ENCODE data around the gene NXPH1.

The NXPH1 gene

GRCh38 chr7:8500286-8500685 is 66.9 kb downstream of the NXPH1 start:
- CTCF ChIA-PET, result no interaction called here
- WGBS (ENCODE audit: insufficient coverage), result 100% methylated on average over 2 of the region's 2 CpGs
- Histone ChIP-seq H3K27me3 (replicated peaks in 2 of 5; ENCODE audit: control insufficient read depth in 4 of 5, insufficient read depth in 5 of 5, low read length in 4 of 5) (no peaks in the 10 kb centered on the region), H3K4me3 (ENCODE audit: control insufficient read depth in 1 of 7, extremely low read depth in 1 of 7, insufficient read depth in 4 of 7, low read depth in 2 of 7, low read length in 6 of 7) (no peak overlapping the region), H3K27ac (ENCODE audit: insufficient read depth in 1 of 2, low read depth in 1 of 2, low read length in 2 of 2, poor library complexity in 1 of 2, severe bottlenecking in 2 of 2) (no peak overlapping the region), H3K4me1 (ENCODE audit: control extremely low read depth in 1 of 4, control insufficient read depth in 4 of 4, insufficient read depth in 4 of 4, low read length in 3 of 4) (no peaks in the 10 kb centered on the region), H3K36me3 (ENCODE audit: control insufficient read depth in 4 of 4, insufficient read depth in 4 of 4, low read length in 3 of 4) (no peaks in the 10 kb centered on the region), H3K9me3 (ENCODE audit: control extremely low read depth in 1 of 5, control insufficient read depth in 4 of 5, insufficient read depth in 2 of 5, low read depth in 1 of 5, low read length in 4 of 5) (no peaks in the 10 kb centered on the region)
- POLR2A ChIA-PET, result no interaction called here
- DNase-seq, result no peak

GRCh38 chr7:8507566-8507965 is 74.2 kb downstream of the NXPH1 start:
- no peaks in the 10 kb centered on the region for H3K27me3 ChIP-seq (replicated peaks in 2 of 5; ENCODE audit: control insufficient read depth in 4 of 5, insufficient read depth in 5 of 5, low read length in 4 of 5)
- DNase-seq, result no peak
- no CpG with 5 or more reads among the region's 2 CpGs for WGBS (ENCODE audit: insufficient coverage)
- no peak overlapping the region for H3K4me3 ChIP-seq (ENCODE audit: control insufficient read depth in 1 of 7, extremely low read depth in 1 of 7, insufficient read depth in 4 of 7, low read depth in 2 of 7, low read length in 6 of 7)
- no peak overlapping the region for H3K27ac ChIP-seq (ENCODE audit: insufficient read depth in 1 of 2, low read depth in 1 of 2, low read length in 2 of 2, poor library complexity in 1 of 2, severe bottlenecking in 2 of 2)
- H3K9me3 ChIP-seq (ENCODE audit: control extremely low read depth in 1 of 5, control insufficient read depth in 4 of 5, insufficient read depth in 2 of 5, low read depth in 1 of 5, low read length in 4 of 5), result no peaks in the 10 kb centered on the region
- POLR2A ChIA-PET, result no interaction called here
- CTCF ChIA-PET, result interaction anchor here (0.8 kb wide), 1 partner anchor 31 kb away, joined by 3 read pairs; no protein-coding TSS in a partner anchor
- H3K36me3 ChIP-seq (ENCODE audit: control insufficient read depth in 4 of 4, insufficient read depth in 4 of 4, low read length in 3 of 4), result no peaks in the 10 kb centered on the region
- H3K4me1 ChIP-seq (ENCODE audit: control extremely low read depth in 1 of 4, control insufficient read depth in 4 of 4, insufficient read depth in 4 of 4, low read length in 3 of 4), result no peaks in the 10 kb centered on the region

DNA sequence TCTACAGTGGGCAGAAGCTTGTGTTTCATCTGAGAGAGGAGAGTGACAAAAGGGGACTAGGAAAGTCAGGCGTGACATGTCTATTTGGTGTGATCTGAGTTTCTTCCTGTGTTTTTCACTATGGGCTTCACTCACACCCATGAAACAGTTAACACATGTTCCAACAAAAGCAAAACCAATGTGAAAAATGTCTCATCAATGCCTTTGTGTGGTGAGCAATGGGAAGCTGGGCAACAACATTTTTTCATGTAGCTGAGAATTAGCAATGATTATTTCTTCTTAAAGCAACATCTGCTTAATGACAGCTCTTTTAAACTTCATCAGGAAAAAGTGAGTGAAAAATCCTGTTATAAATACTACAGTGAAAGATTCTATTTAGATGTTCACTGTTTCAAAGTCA is 76.2 kb downstream of the NXPH1 start:
- Histone ChIP-seq H3K36me3 (ENCODE audit: control insufficient read depth in 4 of 4, insufficient read depth in 4 of 4, low read length in 3 of 4) (no peaks in the 10 kb centered on the region), H3K4me3 (ENCODE audit: control insufficient read depth in 1 of 7, extremely low read depth in 1 of 7, insufficient read depth in 4 of 7, low read depth in 2 of 7, low read length in 6 of 7) (no peak overlapping the region), H3K27ac (ENCODE audit: insufficient read depth in 1 of 2, low read depth in 1 of 2, low read length in 2 of 2, poor library complexity in 1 of 2, severe bottlenecking in 2 of 2) (no peak overlapping the region), H3K9me3 (ENCODE audit: control extremely low read depth in 1 of 5, control insufficient read depth in 4 of 5, insufficient read depth in 2 of 5, low read depth in 1 of 5, low read length in 4 of 5) (no peaks in the 10 kb centered on the region), H3K4me1 (ENCODE audit: control extremely low read depth in 1 of 4, control insufficient read depth in 4 of 4, insufficient read depth in 4 of 4, low read length in 3 of 4) (no peaks in the 10 kb centered on the region), H3K27me3 (replicated peaks in 2 of 5; ENCODE audit: control insufficient read depth in 4 of 5, insufficient read depth in 5 of 5, low read length in 4 of 5) (no peaks in the 10 kb centered on the region)
- no CpG with 5 or more reads among the region's 1 CpG for WGBS (ENCODE audit: insufficient coverage)
- DNase-seq, result no peak
- ChIA-PET POLR2A (no interaction called here), CTCF (no interaction called here)

- Histone ChIP-seq H3K4me3 (ENCODE audit: control insufficient read depth in 1 of 7, extremely low read depth in 1 of 7, insufficient read depth in 4 of 7, low read depth in 2 of 7, low read length in 6 of 7) (no peak overlapping the region), H3K27me3 (replicated peaks in 2 of 5; ENCODE audit: control insufficient read depth in 4 of 5, insufficient read depth in 5 of 5, low read length in 4 of 5) (no peaks in the 10 kb centered on the region), H3K4me1 (ENCODE audit: control extremely low read depth in 1 of 4, control insufficient read depth in 4 of 4, insufficient read depth in 4 of 4, low read length in 3 of 4) (no peaks in the 10 kb centered on the region), H3K36me3 (ENCODE audit: control insufficient read depth in 4 of 4, insufficient read depth in 4 of 4, low read length in 3 of 4) (no peaks in the 10 kb centered on the region), H3K27ac (ENCODE audit: insufficient read depth in 1 of 2, low read depth in 1 of 2, low read length in 2 of 2, poor library complexity in 1 of 2, severe bottlenecking in 2 of 2) (no peak overlapping the region), H3K9me3 (ENCODE audit: control extremely low read depth in 1 of 5, control insufficient read depth in 4 of 5, insufficient read depth in 2 of 5, low read depth in 1 of 5, low read length in 4 of 5) (no peaks in the 10 kb centered on the region)
- WGBS (ENCODE audit: insufficient coverage), result 87% methylated on average over 2 of the region's 3 CpGs
- ChIA-PET CTCF (no interaction called here), POLR2A (no interaction called here)
- DNase-seq, result no peak
Observed at GRCh38 chr7:8511855-8512254, 78.4 kb downstream of the NXPH1 start.

- CTCF ChIA-PET, result interaction anchor here (1.2 kb wide), 1 partner anchor 19 kb away, joined by 4 read pairs; no protein-coding TSS in a partner anchor
- no peak overlapping the region for H3K27ac ChIP-seq (ENCODE audit: insufficient read depth in 1 of 2, low read depth in 1 of 2, low read length in 2 of 2, poor library complexity in 1 of 2, severe bottlenecking in 2 of 2)
- no peak for DNase-seq
- H3K9me3 ChIP-seq (ENCODE audit: control extremely low read depth in 1 of 5, control insufficient read depth in 4 of 5, insufficient read depth in 2 of 5, low read depth in 1 of 5, low read length in 4 of 5), result peaks cover 0 to 1% (median 0%) of the 10 kb centered on the region in 5 experiments
- H3K4me3 ChIP-seq (ENCODE audit: control insufficient read depth in 1 of 7, extremely low read depth in 1 of 7, insufficient read depth in 4 of 7, low read depth in 2 of 7, low read length in 6 of 7), result no peak overlapping the region
- WGBS (ENCODE audit: insufficient coverage), result 80% methylated on average over 2 of the region's 3 CpGs
- no peaks in the 10 kb centered on the region for H3K36me3 ChIP-seq (ENCODE audit: control insufficient read depth in 4 of 4, insufficient read depth in 4 of 4, low read length in 3 of 4)
- H3K4me1 ChIP-seq (ENCODE audit: control extremely low read depth in 1 of 4, control insufficient read depth in 4 of 4, insufficient read depth in 4 of 4, low read length in 3 of 4), result no peaks in the 10 kb centered on the region
- H3K27me3 ChIP-seq (replicated peaks in 2 of 5; ENCODE audit: control insufficient read depth in 4 of 5, insufficient read depth in 5 of 5, low read length in 4 of 5), result peaks cover 0 to 2% (median 0%) of the 10 kb centered on the region in 5 experiments
- POLR2A ChIA-PET, result no interaction called here
Observed at GRCh38 chr7:8514781-8515519, 81.5 kb downstream of the NXPH1 start.

GRCh38 chr7:8515640-8516185 is 82.3 kb downstream of the NXPH1 start:
- H3K27me3 ChIP-seq (replicated peaks in 2 of 5; ENCODE audit: control insufficient read depth in 4 of 5, insufficient read depth in 5 of 5, low read length in 4 of 5), result peaks cover 0 to 2% (median 0%) of the 10 kb centered on the region in 5 experiments
- 86% methylated on average over 5 of the region's 5 CpGs for WGBS (ENCODE audit: insufficient coverage)
- H3K4me3 ChIP-seq (ENCODE audit: control insufficient read depth in 1 of 7, extremely low read depth in 1 of 7, insufficient read depth in 4 of 7, low read depth in 2 of 7, low read length in 6 of 7), result no peak overlapping the region
- H3K36me3 ChIP-seq (ENCODE audit: control insufficient read depth in 4 of 4, insufficient read depth in 4 of 4, low read length in 3 of 4), result no peaks in the 10 kb centered on the region
- H3K4me1 ChIP-seq (ENCODE audit: control extremely low read depth in 1 of 4, control insufficient read depth in 4 of 4, insufficient read depth in 4 of 4, low read length in 3 of 4), result no peaks in the 10 kb centered on the region
- no peak overlapping the region for H3K27ac ChIP-seq (ENCODE audit: insufficient read depth in 1 of 2, low read depth in 1 of 2, low read length in 2 of 2, poor library complexity in 1 of 2, severe bottlenecking in 2 of 2)
- H3K9me3 ChIP-seq (ENCODE audit: control extremely low read depth in 1 of 5, control insufficient read depth in 4 of 5, insufficient read depth in 2 of 5, low read depth in 1 of 5, low read length in 4 of 5), result peaks cover 0 to 1% (median 0%) of the 10 kb centered on the region in 5 experiments
- ChIA-PET POLR2A (no interaction called here), CTCF (interaction anchor here (1.2 kb wide), 1 partner anchor 19 kb away, joined by 4 read pairs; no protein-coding TSS in a partner anchor)
- no peak for DNase-seq

GRCh38 chr7:8516976-8517375 is 83.6 kb downstream of the NXPH1 start:
- no peak overlapping the region for H3K27ac ChIP-seq (ENCODE audit: insufficient read depth in 1 of 2, low read depth in 1 of 2, low read length in 2 of 2, poor library complexity in 1 of 2, severe bottlenecking in 2 of 2)
- no peaks in the 10 kb centered on the region for H3K4me1 ChIP-seq (ENCODE audit: control extremely low read depth in 1 of 4, control insufficient read depth in 4 of 4, insufficient read depth in 4 of 4, low read length in 3 of 4)
- no peaks in the 10 kb centered on the region for H3K36me3 ChIP-seq (ENCODE audit: control insufficient read depth in 4 of 4, insufficient read depth in 4 of 4, low read length in 3 of 4)
- 100% methylated on average over 1 of the region's 2 CpGs for WGBS (ENCODE audit: insufficient coverage)
- H3K4me3 ChIP-seq (ENCODE audit: control insufficient read depth in 1 of 7, extremely low read depth in 1 of 7, insufficient read depth in 4 of 7, low read depth in 2 of 7, low read length in 6 of 7), result no peak overlapping the region
- peaks cover 0 to 1% (median 0%) of the 10 kb centered on the region in 5 experiments for H3K9me3 ChIP-seq (ENCODE audit: control extremely low read depth in 1 of 5, control insufficient read depth in 4 of 5, insufficient read depth in 2 of 5, low read depth in 1 of 5, low read length in 4 of 5)
- no peak for DNase-seq
- POLR2A ChIA-PET, result no interaction called here
- CTCF ChIA-PET, result no interaction called here
- peaks cover 0 to 2% (median 0%) of the 10 kb centered on the region in 5 experiments for H3K27me3 ChIP-seq (replicated peaks in 2 of 5; ENCODE audit: control insufficient read depth in 4 of 5, insufficient read depth in 5 of 5, low read length in 4 of 5)

Measured in common myeloid progenitor, CD34-positive (primary cell).